GM23338 (cell line): Measurements from ENCODE around the gene CAPN7. TPM values are rescaled to one million over a fixed set of nuclear protein-coding genes. Genes with fewer than 3 reads are reported as not detected.

ENCODE experiments used
- ATAC-seq: fragments of 200-7000 bp; cut with Tn5 transposase; 3 replicates; pipeline ENCODE4 v1.9.1; 2020
- DNase-seq: peaks from one replicate; pipeline ENCODE4 v3.0.0-alpha.2; 2015; ENCODE audit warnings: low spot score
- H2AFZ ChIP-seq: fragments of 200-600 bp; sonication (generic); 2 replicates; pipeline ENCODE4 v1.8.0; 2016; ENCODE audit warnings: antibody characterized with exemption, mild to moderate bottlenecking, moderate library complexity
- H3F3A ChIP-seq: fragments of 200-600 bp; sonication (generic); replicated peaks from 2 replicates; pipeline ENCODE4 v1.8.0; 2017; ENCODE audit warnings: antibody characterized with exemption, mixed run types, low read depth
- H3K27ac ChIP-seq: fragments of 200-600 bp; sonication (generic); 2 replicates; pipeline ENCODE4 v1.6.1; 2016; ENCODE audit warnings: low read depth
- H3K27me3 ChIP-seq: fragments of 200-600 bp; sonication (generic); 2 replicates; pipeline ENCODE4 v1.8.0; 2016; ENCODE audit warnings: mild to moderate bottlenecking, mixed run types, moderate library complexity; ENCODE audit not compliant: insufficient read depth
- H3K36me3 ChIP-seq: fragments of 200-600 bp; sonication (generic); 2 replicates; pipeline ENCODE4 v1.8.0; 2016; ENCODE audit warnings: mild to moderate bottlenecking; ENCODE audit not compliant: insufficient read depth
- H3K4me1 ChIP-seq: fragments of 200-600 bp; sonication (generic); 2 replicates; pipeline ENCODE4 v1.8.0; 2016; ENCODE audit warnings: mild to moderate bottlenecking, moderate library complexity; ENCODE audit not compliant: insufficient read depth
- H3K4me2 ChIP-seq: fragments of 200-600 bp; sonication (generic); 2 replicates; pipeline ENCODE4 v1.7.1; 2017; ENCODE audit warnings: mixed run types
- H3K4me3 ChIP-seq: fragments of 200-600 bp; sonication (generic); 2 replicates; pipeline ENCODE4 v1.6.1; 2016; ENCODE audit warnings: mixed run types
- H3K79me2 ChIP-seq: fragments of 200-600 bp; sonication (generic); replicated peaks from 2 replicates; pipeline ENCODE4 v1.8.0; 2017; ENCODE audit warnings: mild to moderate bottlenecking; ENCODE audit not compliant: insufficient read depth
- H3K9me2 ChIP-seq: fragments of 200-600 bp; sonication (generic); 2 replicates; pipeline ENCODE4 v1.8.0; 2017; ENCODE audit not compliant: insufficient read depth
- H4K20me1 ChIP-seq: fragments of 200-600 bp; sonication (generic); replicated peaks from 2 replicates; pipeline ENCODE4 v1.8.0; 2017; ENCODE audit warnings: mild to moderate bottlenecking; ENCODE audit not compliant: insufficient read depth
- H3K27ac Mint-ChIP-seq: 2 replicates; pipeline ENCODE4 v1.8.0; 2020; ENCODE audit warnings: inconsistent platforms, mild to moderate bottlenecking, moderate library complexity, mixed read lengths
- H3K27me3 Mint-ChIP-seq: 3 replicates; pipeline ENCODE4 v1.8.0; 2022; ENCODE audit warnings: low read depth, mild to moderate bottlenecking, moderate library complexity, mixed read lengths, inconsistent platforms; ENCODE audit not compliant: insufficient read depth, poor library complexity
- H3K36me3 Mint-ChIP-seq: 3 replicates; pipeline ENCODE4 v1.8.0; 2021; ENCODE audit warnings: low read depth, mild to moderate bottlenecking, inconsistent platforms, moderate library complexity, mixed read lengths
- H3K4me1 Mint-ChIP-seq: 3 replicates; pipeline ENCODE4 v1.8.0; 2020; ENCODE audit warnings: mild to moderate bottlenecking, inconsistent platforms, mixed read lengths
- H3K4me3 Mint-ChIP-seq: 3 replicates; pipeline ENCODE4 v1.8.0; 2021; ENCODE audit warnings: moderate library complexity, mild to moderate bottlenecking, inconsistent platforms, mixed read lengths
- H3K9me3 Mint-ChIP-seq: 3 replicates; pipeline ENCODE4 v1.8.0; 2020; ENCODE audit warnings: moderate library complexity, mild to moderate bottlenecking, inconsistent platforms, mixed read lengths
- CTCF ChIP-seq, 2 experiments: fragments of 200-600 bp in 1 of 2; sonication (generic) in 1 of 2; conservative IDR thresholded peaks; 2 replicates each; pipeline versions ENCODE4 v1.5.1 to v1.6.1; 2016 to 2017; ENCODE audit warnings: antibody characterized with exemption in 2 of 2, low read depth in 2 of 2, mild to moderate bottlenecking in 2 of 2, moderate library complexity in 1 of 2
- ETS1 ChIP-seq: IDR thresholded peaks from 2 replicates; pipeline ENCODE4 v1.6.1; 2016; ENCODE audit warnings: antibody characterized with exemption
- EZH2 ChIP-seq: fragments of 200-600 bp; sonication (generic); IDR thresholded peaks from one replicate; pipeline ENCODE4 v1.8.0; 2017; ENCODE audit warnings: antibody characterized with exemption, mild to moderate bottlenecking, low read depth; ENCODE audit not compliant: unreplicated experiment
- JUNB ChIP-seq: IDR thresholded peaks from one replicate; pipeline ENCODE4 v1.6.1; 2016; ENCODE audit warnings: antibody characterized with exemption; ENCODE audit not compliant: unreplicated experiment
- NANOG ChIP-seq: IDR thresholded peaks from 2 replicates; pipeline ENCODE4 v1.6.1; 2016; ENCODE audit warnings: antibody characterized with exemption, borderline replicate concordance
- POLR2AphosphoS5 ChIP-seq: IDR thresholded peaks from 2 replicates; pipeline ENCODE4 v1.6.1; 2016; ENCODE audit warnings: antibody characterized with exemption, low read depth
- REST ChIP-seq: IDR thresholded peaks from one replicate; pipeline ENCODE4 v1.6.1; 2018; ENCODE audit warnings: antibody characterized with exemption; ENCODE audit not compliant: unreplicated experiment
- STAT1 ChIP-seq: IDR thresholded peaks from one replicate; pipeline ENCODE4 v1.6.1; 2016; ENCODE audit warnings: antibody characterized with exemption; ENCODE audit not compliant: unreplicated experiment
- ZNF114 ChIP-seq: fragments of 250-450 bp; sonication (Bioruptor Pico); IDR thresholded peaks from 2 replicates; pipeline ENCODE4 v1.5.0; 2020; ENCODE audit warnings: mild to moderate bottlenecking, moderate library complexity
- ZNF331 ChIP-seq: fragments of 250-450 bp; sonication (Bioruptor Pico); IDR thresholded peaks from 2 replicates; pipeline ENCODE4 v1.5.0; 2020; ENCODE audit warnings: low read depth, mild to moderate bottlenecking, moderate library complexity
- polyA plus RNA-seq: library from polyadenylated mRNA; unstranded; fragments of >200 nt; fragmentation: Nextera tagmentation; extraction: Ambion mirVana; gene quantifications from 2 replicates; pipeline ENCODE4 v1.2.1, GENCODE V29; 2016
- total RNA-seq: library from RNA; depleted of rRNA; stranded (reverse); fragments of >200 nt; shearing (Covaris generic); gene quantifications from 2 replicates; pipeline ENCODE4 v1.2.3, GENCODE V29; 2014

Gene CAPN7
- total and polyA plus RNA-seq, 2 experiments from 2014 or later: 9.9 to 18.1 TPM

- no peak overlapping the region for H2AFZ ChIP-seq
- peaks cover 26% of the 10 kb centered on the region for H3K4me1 Mint-ChIP-seq
- H3K27me3 Mint-ChIP-seq: peaks cover 8% of the 10 kb centered on the region
- H3K4me1 ChIP-seq: peaks cover 9% of the 10 kb centered on the region
- H3K36me3 ChIP-seq: no peaks in the 10 kb centered on the region
- no peak overlapping the region for H3K4me3 ChIP-seq
- H3K36me3 Mint-ChIP-seq: no peaks in the 10 kb centered on the region
- H4K20me1 ChIP-seq: no peaks in the 10 kb centered on the region
- no peaks in the 10 kb centered on the region; the same call in 2 of the 3 replicates for H3K9me3 Mint-ChIP-seq
- no peak overlapping the region for H3K27ac ChIP-seq
- no peaks in the 10 kb centered on the region for H3K79me2 ChIP-seq
- H3K27me3 ChIP-seq: no peaks in the 10 kb centered on the region
- no peak overlapping the region for H3K4me3 Mint-ChIP-seq
- no peak overlapping the region for H3K27ac Mint-ChIP-seq
- H3K4me2 ChIP-seq: no peak overlapping the region
- H3F3A ChIP-seq: no peaks in the 10 kb centered on the region
- H3K9me2 ChIP-seq: no peaks in the 10 kb centered on the region
- DNase-seq (no peak), ATAC-seq (no peak)
- TF ChIP-seq ETS1: no peak
- TF ChIP-seq CTCF (conservative IDR thresholded peaks at IDR 0.05; ENCODE audit: low read depth in 2 of 2): no peak
- no peak for TF ChIP-seq ZNF114 (CRISPR knock-in tag)
- TF ChIP-seq JUNB: no peak
- TF ChIP-seq POLR2AphosphoS5: no peak
- no peak for TF ChIP-seq EZH2
- no peak for TF ChIP-seq ZNF331 (CRISPR knock-in tag)
- TF ChIP-seq NANOG: no peak
- no peak for TF ChIP-seq REST
- TF ChIP-seq STAT1: no peak
Observed at GRCh38 chr3:15279205-15279604, 73.2 kb downstream of the CAPN7 start.
